Colonic mucosa (tissue), 4 donors: ENCODE results near the gene MLLT10. TPM values are rescaled to one million over a fixed set of nuclear protein-coding genes. Genes with fewer than 3 reads are reported as not detected.
"Not testable (repeated sequence)": the region's sequence is repeated elsewhere in the genome, so short reads cannot be mapped to it uniquely, and the experiment has no call there.

ENCODE experiments used
- DNase-seq: peaks from one replicate; pipeline ENCODE4 v3.0.0-alpha.2; 2020
- H3K27ac ChIP-seq: fragments of 200-600 bp; one replicate; pipeline ENCODE4 v1.8.0; 2021
- H3K27me3 ChIP-seq: fragments of 200-600 bp; one replicate; pipeline ENCODE4 v1.8.0; 2021
- H3K36me3 ChIP-seq: fragments of 200-600 bp; one replicate; pipeline ENCODE4 v1.8.0; 2021
- H3K4me1 ChIP-seq: fragments of 200-600 bp; one replicate; pipeline ENCODE4 v1.8.0; 2021; ENCODE audit warnings: mild to moderate bottlenecking
- H3K4me3 ChIP-seq: fragments of 200-600 bp; one replicate; pipeline ENCODE4 v1.8.0; 2021
- H3K9ac ChIP-seq, 2 donors: one replicate each; pipeline ENCODE4 v1.7.0; 2013; ENCODE audit warnings: control low read depth in 2 of 2, low read depth in 2 of 2, low read length in 2 of 2
- H3K9me3 ChIP-seq: fragments of 200-600 bp; one replicate; pipeline ENCODE4 v1.8.0; 2021
- CTCF ChIP-seq: fragments of 200-600 bp; IDR thresholded peaks from one replicate; pipeline ENCODE4 v1.8.0; 2022; ENCODE audit warnings: antibody characterized with exemption, mild to moderate bottlenecking
- intact Hi-C: fragments of 100-400 bp; cut with DNase I; formaldehyde crosslinking; loops from one replicate; pipeline ENCODE4 v1.14.1; 2022
- total RNA-seq, 2 donors: library from RNA; stranded (reverse); fragmentation: NEBNext Ultra II Directional in 1 of 2; extraction: Animal tissue kit (Norgen Biotek cat#: 25700) in 1 of 2; gene quantifications; one replicate each; pipeline ENCODE4 v1.2.1, GENCODE V29; 2021
- donor health status: healthy.
- donor health status: DM: no; HTN: no; CAD: no.
- donor health status: DM: no; HTN: no; CAD: no.

The MLLT10 gene
- total RNA-seq, 2 donors from 2014 or later: 17.8 to 25.1 TPM

GRCh38 chr10:21707498-21707897, 173.5 kb downstream of the MLLT10 start:
- TF ChIP-seq CTCF: no peak

GRCh38 chr10:21712975-21713374, 178.9 kb downstream of the MLLT10 start:
- no peaks in the 10 kb centered on the region for H3K4me1 ChIP-seq
- no peak overlapping the region for H3K9ac ChIP-seq
- no peak overlapping the region for H3K27ac ChIP-seq
- DNase-seq: no peak
- no peak for TF ChIP-seq CTCF
- no peaks in the 10 kb centered on the region for H3K27me3 ChIP-seq
- no peak overlapping the region for H3K4me3 ChIP-seq
- H3K36me3 ChIP-seq: no peaks in the 10 kb centered on the region
- intact Hi-C loops: no loop called here
- H3K9me3 ChIP-seq: no peaks in the 10 kb centered on the region

More at GRCh38 chr10:21707498-21707897, 173.5 kb downstream of the MLLT10 start:
- no peak for DNase-seq
- H3K4me1 ChIP-seq: no peaks in the 10 kb centered on the region
- intact Hi-C loops: no loop called here
- H3K9ac ChIP-seq: no peak overlapping the region
- no peaks in the 10 kb centered on the region for H3K9me3 ChIP-seq
- no peaks in the 10 kb centered on the region for H3K36me3 ChIP-seq
- H3K4me3 ChIP-seq: no peak overlapping the region
- no peaks in the 10 kb centered on the region for H3K27me3 ChIP-seq
- no peak overlapping the region for H3K27ac ChIP-seq

GRCh38 chr10:21715531-21716195, 181.6 kb downstream of the MLLT10 start:
- no peak for TF ChIP-seq CTCF
- Histone ChIP-seq H3K9ac (no peak overlapping the region), H3K27ac (no peak overlapping the region), H3K4me1 (no peaks in the 10 kb centered on the region), H3K36me3 (no peaks in the 10 kb centered on the region), H3K4me3 (no peak overlapping the region), H3K27me3 (no peaks in the 10 kb centered on the region), H3K9me3 (no peaks in the 10 kb centered on the region)
- no peak for DNase-seq
- intact Hi-C loops: no loop called here

- H3K36me3 ChIP-seq, intact Hi-C loops: not testable (repeated sequence)
Observed at GRCh38 chr10:21717437-21718054, 183.5 kb downstream of the MLLT10 start.

GRCh38 chr10:21719502-21719901, 185.5 kb downstream of the MLLT10 start:
- Histone ChIP-seq H3K27ac (no peak overlapping the region), H3K4me3 (no peak overlapping the region), H3K27me3 (no peaks in the 10 kb centered on the region), H3K9me3 (no peaks in the 10 kb centered on the region), H3K4me1 (peaks cover 2% of the 10 kb centered on the region), H3K9ac (no peak overlapping the region), H3K36me3 (no peaks in the 10 kb centered on the region)
- no peak for TF ChIP-seq CTCF
- intact Hi-C loops: no loop called here
- no peak for DNase-seq

More at GRCh38 chr10:21717437-21718054, 183.5 kb downstream of the MLLT10 start:
- not testable (repeated sequence) for H3K4me1 ChIP-seq, H3K27me3 ChIP-seq, H3K9ac ChIP-seq, H3K4me3 ChIP-seq, DNase-seq, H3K9me3 ChIP-seq, H3K27ac ChIP-seq

- H3K4me3 ChIP-seq: no peak overlapping the region
- H3K27ac ChIP-seq: no peak overlapping the region
- no peak overlapping the region for H3K9ac ChIP-seq
- no peak for TF ChIP-seq CTCF
- H3K36me3 ChIP-seq: no peaks in the 10 kb centered on the region
- H3K4me1 ChIP-seq: peaks cover 8% of the 10 kb centered on the region
- intact Hi-C loops: loop anchor here (10.0 kb wide), 1 partner anchor 185 kb away; the partner anchor contains the start of gene MLLT10
- H3K9me3 ChIP-seq: no peaks in the 10 kb centered on the region
- H3K27me3 ChIP-seq: no peaks in the 10 kb centered on the region
- no peak for DNase-seq
Observed at GRCh38 chr10:21720090-21720489, 186.1 kb downstream of the MLLT10 start.
